BJ (cell line): ENCODE measurements around the gene COX20. TPM values are rescaled to one million over a fixed set of nuclear protein-coding genes. Genes with fewer than 3 reads are reported as not detected.

Source experiments
- CTCF ChIA-PET: fragments of 350-600 bp; formaldehyde crosslinking; extraction: SDS; loops from one replicate; lab custom pipeline; 2021; ENCODE audit warnings: antibody characterized with exemption, inconsistent platforms; lab: Yijun Ruan, JAX
- POLR2A ChIA-PET: fragments of 300-600 bp; sonication (Branson Sonifier 250); formaldehyde crosslinking; extraction: SDS; loops from one replicate; lab custom pipeline; 2021; ENCODE audit warnings: antibody characterized with exemption; lab: Charles Lee
- DNase-seq: peaks from one replicate; pipeline ENCODE4 v3.0.0-alpha.2; 2011; ENCODE audit warnings: low read depth
- H3K27me3 ChIP-seq: 2 replicates; pipeline ENCODE4 v1.6.0; 2011; ENCODE audit warnings: low read length; ENCODE audit not compliant: control insufficient read depth, insufficient read depth
- H3K36me3 ChIP-seq: 2 replicates; pipeline ENCODE4 v1.5.1; 2011; ENCODE audit warnings: low read length; ENCODE audit not compliant: control insufficient read depth, insufficient read depth
- H3K4me3 ChIP-seq: 2 replicates; pipeline ENCODE4 v1.5.1; 2011; ENCODE audit warnings: low read depth, mild to moderate bottlenecking, control low read depth, low read length
- polyA plus RNA-seq: library from polyadenylated mRNA; depleted of rRNA; stranded (reverse); fragments of >200 nt; gene quantifications from 2 replicates; pipeline ENCODE4 v1.2.3, GENCODE V29; 2011
- TF ChIP-seq, protein P1 (sequence below): IDR thresholded peaks from 2 replicates; pipeline ENCODE4 v1.5.1; 2011; ENCODE audit warnings: low read depth, mild to moderate bottlenecking, control low read depth, inconsistent platforms, low read length, moderate library complexity; ENCODE audit not compliant: insufficient read depth

Gene COX20
- polyA plus RNA-seq, 1 experiment = 12.1 TPM

DNA sequence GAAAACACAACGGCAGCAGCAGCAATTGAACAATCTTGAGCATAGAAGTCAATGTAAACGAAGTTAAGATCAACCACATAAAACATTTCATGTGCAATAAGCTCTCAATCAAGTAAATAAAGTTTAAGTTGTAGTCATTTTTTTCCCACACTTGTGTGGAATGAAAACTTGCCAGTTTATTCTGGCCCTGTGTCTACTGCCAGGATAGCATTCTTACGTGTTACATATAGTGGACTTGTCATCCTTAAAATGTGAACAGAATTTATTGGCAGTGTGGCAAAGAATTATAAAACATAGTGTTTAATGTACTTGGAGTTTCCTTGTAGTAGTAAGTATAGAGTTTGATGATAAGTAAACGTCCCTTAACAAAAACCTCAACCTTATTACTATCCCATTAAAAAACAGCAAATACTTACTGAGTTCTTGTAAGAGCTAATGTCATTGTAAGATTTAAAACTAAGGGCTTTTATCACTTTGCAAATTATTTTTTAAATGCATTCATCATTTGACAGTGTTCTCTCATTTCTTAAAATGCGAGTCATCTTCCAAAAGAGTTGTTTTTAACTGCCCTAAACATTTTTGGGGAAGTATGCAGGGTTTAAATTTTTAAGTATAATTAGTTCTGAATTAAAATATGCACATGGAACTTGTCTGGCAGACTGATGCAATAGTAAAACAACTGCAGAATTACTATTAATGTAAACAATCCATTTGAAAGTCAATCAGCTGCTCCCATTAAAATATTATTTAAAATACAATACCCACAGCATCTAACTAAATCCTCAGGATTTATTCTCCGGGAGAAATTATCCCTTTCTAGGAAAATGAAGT is 7.9 kb downstream of the COX20 start:
- peaks cover 8% of the 10 kb centered on the region for H3K36me3 ChIP-seq
- ChIA-PET POLR2A (no interaction called here), CTCF (interaction anchor here (1.2 kb wide), 1 partner anchor 16 kb away, joined by 3 read pairs; no protein-coding TSS in a partner anchor)
- DNase-seq = no peak
- no peak overlapping the region for H3K4me3 ChIP-seq
- TF ChIP-seq, protein P1, sequence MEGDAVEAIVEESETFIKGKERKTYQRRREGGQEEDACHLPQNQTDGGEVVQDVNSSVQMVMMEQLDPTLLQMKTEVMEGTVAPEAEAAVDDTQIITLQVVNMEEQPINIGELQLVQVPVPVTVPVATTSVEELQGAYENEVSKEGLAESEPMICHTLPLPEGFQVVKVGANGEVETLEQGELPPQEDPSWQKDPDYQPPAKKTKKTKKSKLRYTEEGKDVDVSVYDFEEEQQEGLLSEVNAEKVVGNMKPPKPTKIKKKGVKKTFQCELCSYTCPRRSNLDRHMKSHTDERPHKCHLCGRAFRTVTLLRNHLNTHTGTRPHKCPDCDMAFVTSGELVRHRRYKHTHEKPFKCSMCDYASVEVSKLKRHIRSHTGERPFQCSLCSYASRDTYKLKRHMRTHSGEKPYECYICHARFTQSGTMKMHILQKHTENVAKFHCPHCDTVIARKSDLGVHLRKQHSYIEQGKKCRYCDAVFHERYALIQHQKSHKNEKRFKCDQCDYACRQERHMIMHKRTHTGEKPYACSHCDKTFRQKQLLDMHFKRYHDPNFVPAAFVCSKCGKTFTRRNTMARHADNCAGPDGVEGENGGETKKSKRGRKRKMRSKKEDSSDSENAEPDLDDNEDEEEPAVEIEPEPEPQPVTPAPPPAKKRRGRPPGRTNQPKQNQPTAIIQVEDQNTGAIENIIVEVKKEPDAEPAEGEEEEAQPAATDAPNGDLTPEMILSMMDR = no peak
- H3K27me3 ChIP-seq = no peaks in the 10 kb centered on the region

- ChIA-PET POLR2A (no interaction called here), CTCF (interaction anchor here (1.2 kb wide), 1 partner anchor 15 kb away, joined by 3 read pairs; no protein-coding TSS in a partner anchor)
- no peaks in the 10 kb centered on the region for H3K27me3 ChIP-seq
- TF ChIP-seq, protein P1 = no peak
- no peak for DNase-seq
- no peak overlapping the region for H3K4me3 ChIP-seq
- H3K36me3 ChIP-seq = peaks cover 6% of the 10 kb centered on the region
These were observed 9.0 kb downstream of the COX20 start for GRCh38 chr1:244844155-244845121.

GRCh38 chr1:244846653-244847052 is 11.2 kb downstream of the COX20 start:
- POLR2A ChIA-PET = interaction anchor here (0.5 kb wide), 1 partner anchor 1527 kb away, joined by 3 read pairs; no protein-coding TSS in a partner anchor
- H3K36me3 ChIP-seq = peaks cover 6% of the 10 kb centered on the region

GRCh38 chr1:244849189-244849866 is 13.9 kb downstream of the COX20 start:
- Histone ChIP-seq H3K27me3 (no peaks in the 10 kb centered on the region), H3K4me3 (no peak overlapping the region), H3K36me3 (peaks cover 10% of the 10 kb centered on the region)
- TF ChIP-seq, protein P1 = no peak
- ChIA-PET CTCF (interaction anchor here (1.2 to 2.1 kb wide), 3 partner anchors 9 to 200 kb away, joined by 5 read pairs; no protein-coding TSS in a partner anchor), POLR2A (interaction anchor here (0.7 kb wide), 1 partner anchor 550 kb away, joined by 5 read pairs; no protein-coding TSS in a partner anchor)
- no peak for DNase-seq

More at GRCh38 chr1:244846653-244847052, 11.2 kb downstream of the COX20 start:
- H3K27me3 ChIP-seq = no peaks in the 10 kb centered on the region
- no peak overlapping the region for H3K4me3 ChIP-seq
- no peak for DNase-seq
- CTCF ChIA-PET = interaction anchor here (1.9 kb wide), 1 partner anchor 196 kb away, joined by 7 read pairs; no protein-coding TSS in a partner anchor
- TF ChIP-seq, protein P1 = no peak
